Measurements from ENCODE around the gene RAB11B. TPM values are rescaled to one million over a fixed set of nuclear protein-coding genes. Genes with fewer than 3 reads are reported as not detected.

RAB11B gene
- total and polyA plus RNA-seq, 9 of the 15 experiments (the other 6 are each of a cell fraction or from before 2014, with no cell fraction given) = 0.74 to 71.0 (median 13.8) TPM

DNA sequence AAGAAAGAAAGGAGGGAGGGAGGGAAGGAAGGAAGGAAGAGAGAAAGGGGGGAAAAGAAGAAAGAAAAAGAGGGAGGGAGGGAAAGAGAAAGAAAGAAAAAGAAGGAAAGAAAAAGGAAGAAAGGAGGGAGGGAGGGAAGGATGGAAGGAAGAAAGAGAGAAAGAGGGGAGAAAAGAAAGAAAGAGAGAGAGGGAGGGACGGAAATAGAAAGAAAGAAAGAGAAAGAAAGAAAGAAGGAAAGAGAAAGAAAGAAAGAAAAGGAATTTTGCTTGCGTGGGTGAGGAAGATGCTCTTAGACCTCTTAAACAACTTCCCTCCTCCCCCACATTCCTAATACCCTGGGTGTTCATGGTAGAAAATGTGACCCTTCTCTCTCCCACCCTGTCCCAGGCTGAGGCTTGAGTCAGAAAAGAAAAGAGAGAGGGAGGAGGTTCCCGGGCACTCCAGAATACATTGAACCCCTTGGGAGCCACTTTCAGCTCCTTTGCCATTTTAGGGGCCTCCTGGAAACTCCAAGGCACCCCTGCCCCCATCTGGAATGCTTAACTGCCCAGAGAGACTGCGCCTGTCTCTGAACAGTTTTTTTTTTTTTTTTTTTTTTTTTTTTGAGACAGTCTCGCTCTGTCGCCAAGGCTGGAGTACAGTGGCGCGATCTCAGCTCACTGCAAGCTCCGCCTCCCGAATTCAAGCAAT, 37.9 kb upstream of the RAB11B start (continued):
- TF ChIP-seq, protein P1, sequence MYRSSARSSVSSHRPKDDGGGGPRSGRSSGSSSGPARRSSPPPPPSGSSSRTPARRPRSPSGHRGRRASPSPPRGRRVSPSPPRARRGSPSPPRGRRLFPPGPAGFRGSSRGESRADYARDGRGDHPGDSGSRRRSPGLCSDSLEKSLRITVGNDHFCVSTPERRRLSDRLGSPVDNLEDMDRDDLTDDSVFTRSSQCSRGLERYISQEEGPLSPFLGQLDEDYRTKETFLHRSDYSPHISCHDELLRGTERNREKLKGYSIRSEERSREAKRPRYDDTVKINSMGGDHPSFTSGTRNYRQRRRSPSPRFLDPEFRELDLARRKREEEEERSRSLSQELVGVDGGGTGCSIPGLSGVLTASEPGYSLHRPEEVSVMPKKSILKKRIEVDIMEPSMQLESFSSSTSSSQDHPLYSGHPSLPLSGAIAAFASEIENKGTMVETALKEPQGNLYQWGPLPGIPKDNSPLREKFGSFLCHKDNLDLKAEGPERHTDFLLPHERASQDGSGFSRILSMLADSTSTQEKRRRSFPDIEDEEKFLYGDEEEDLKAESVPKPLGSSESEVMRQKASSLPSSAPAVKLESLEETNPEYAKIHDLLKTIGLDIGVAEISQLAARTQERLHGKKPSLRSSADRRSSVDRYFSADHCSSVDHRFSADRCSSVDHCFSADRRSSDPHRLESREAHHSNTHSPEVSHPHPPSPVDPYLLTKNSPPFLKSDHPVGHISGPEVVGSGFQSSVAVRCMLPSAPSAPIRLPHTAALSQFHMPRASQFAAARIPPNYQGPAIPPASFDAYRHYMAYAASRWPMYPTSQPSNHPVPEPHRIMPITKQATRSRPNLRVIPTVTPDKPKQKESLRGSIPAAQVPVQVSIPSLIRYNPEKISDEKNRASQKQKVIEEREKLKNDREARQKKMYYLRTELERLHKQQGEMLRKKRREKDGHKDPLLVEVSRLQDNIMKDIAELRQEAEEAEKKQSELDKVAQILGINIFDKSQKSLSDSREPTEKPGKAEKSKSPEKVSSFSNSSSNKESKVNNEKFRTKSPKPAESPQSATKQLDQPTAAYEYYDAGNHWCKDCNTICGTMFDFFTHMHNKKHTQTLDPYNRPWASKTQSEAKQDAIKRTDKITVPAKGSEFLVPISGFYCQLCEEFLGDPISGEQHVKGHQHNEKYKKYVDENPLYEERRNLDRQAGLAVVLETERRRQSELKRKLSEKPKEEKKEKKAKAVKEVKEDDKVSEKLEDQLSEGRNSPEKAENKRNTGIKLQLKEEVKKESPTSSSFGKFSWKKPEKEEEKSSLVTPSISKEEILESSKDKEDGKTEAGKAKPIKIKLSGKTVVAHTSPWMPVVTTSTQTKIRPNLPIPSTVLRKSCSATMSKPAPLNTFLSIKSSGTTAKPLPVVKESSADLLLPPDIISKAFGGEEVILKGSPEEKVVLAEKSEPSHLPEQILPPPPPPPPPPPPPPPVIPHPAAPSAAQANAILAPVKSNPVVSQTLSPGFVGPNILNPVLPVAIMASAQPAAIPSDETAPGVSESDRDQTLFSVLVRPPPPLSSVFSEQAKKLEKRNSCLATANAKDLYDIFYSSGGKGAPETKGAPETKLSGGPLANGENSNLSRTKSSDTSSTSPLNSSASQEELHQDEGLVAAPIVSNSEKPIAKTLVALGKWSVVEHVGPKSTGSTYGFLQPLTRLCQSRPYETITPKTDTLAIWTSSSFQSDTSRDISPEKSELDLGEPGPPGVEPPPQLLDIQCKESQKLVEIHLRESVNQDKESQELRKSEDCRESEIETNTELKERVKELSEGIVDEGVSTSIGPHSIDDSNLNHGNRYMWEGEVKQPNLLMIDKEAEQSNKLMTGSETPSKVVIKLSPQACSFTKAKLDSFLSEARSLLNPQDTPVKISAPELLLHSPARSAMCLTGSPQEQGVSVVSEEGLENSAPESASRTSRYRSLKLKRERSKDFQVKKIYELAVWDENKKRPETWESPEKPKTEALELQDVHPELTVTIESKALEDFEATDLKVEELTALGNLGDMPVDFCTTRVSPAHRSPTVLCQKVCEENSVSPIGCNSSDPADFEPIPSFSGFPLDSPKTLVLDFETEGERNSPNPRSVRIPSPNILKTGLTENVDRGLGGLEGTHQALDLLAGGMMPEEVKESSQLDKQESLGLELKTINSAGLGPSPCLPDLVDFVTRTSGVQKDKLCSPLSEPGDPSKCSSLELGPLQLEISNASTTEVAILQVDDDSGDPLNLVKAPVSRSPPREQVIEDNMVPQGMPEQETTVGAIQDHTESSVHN (IDR thresholded peaks at IDR 0.05; ENCODE audit: borderline replicate concordance in 1 of 2, low read depth in 1 of 2) = no peak
- TF ChIP-seq, protein P2, sequence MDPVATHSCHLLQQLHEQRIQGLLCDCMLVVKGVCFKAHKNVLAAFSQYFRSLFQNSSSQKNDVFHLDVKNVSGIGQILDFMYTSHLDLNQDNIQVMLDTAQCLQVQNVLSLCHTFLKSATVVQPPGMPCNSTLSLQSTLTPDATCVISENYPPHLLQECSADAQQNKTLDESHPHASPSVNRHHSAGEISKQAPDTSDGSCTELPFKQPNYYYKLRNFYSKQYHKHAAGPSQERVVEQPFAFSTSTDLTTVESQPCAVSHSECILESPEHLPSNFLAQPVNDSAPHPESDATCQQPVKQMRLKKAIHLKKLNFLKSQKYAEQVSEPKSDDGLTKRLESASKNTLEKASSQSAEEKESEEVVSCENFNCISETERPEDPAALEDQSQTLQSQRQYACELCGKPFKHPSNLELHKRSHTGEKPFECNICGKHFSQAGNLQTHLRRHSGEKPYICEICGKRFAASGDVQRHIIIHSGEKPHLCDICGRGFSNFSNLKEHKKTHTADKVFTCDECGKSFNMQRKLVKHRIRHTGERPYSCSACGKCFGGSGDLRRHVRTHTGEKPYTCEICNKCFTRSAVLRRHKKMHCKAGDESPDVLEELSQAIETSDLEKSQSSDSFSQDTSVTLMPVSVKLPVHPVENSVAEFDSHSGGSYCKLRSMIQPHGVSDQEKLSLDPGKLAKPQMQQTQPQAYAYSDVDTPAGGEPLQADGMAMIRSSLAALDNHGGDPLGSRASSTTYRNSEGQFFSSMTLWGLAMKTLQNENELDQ (CRISPR knock-in tag; IDR thresholded peaks at IDR 0.05; ENCODE audit: borderline replicate concordance) = no peak
- TF ChIP-seq ARHGAP35 (IDR thresholded peaks at IDR 0.05; ENCODE audit: partially characterized antibody) = peak; percentile 70
- TF ChIP-seq SRSF1 (IDR thresholded peaks at IDR 0.05; ENCODE audit: low read depth, low read length) = no peak
- TF ChIP-seq, protein P3, sequence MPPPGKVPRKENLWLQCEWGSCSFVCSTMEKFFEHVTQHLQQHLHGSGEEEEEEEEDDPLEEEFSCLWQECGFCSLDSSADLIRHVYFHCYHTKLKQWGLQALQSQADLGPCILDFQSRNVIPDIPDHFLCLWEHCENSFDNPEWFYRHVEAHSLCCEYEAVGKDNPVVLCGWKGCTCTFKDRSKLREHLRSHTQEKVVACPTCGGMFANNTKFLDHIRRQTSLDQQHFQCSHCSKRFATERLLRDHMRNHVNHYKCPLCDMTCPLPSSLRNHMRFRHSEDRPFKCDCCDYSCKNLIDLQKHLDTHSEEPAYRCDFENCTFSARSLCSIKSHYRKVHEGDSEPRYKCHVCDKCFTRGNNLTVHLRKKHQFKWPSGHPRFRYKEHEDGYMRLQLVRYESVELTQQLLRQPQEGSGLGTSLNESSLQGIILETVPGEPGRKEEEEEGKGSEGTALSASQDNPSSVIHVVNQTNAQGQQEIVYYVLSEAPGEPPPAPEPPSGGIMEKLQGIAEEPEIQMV (tag; conservative IDR thresholded peaks at IDR 0.05; ENCODE audit: low read depth) = 0 out of 2 replicates have a peak, but pooled peaks have one; percentile 31
- TF ChIP-seq, protein P4, sequence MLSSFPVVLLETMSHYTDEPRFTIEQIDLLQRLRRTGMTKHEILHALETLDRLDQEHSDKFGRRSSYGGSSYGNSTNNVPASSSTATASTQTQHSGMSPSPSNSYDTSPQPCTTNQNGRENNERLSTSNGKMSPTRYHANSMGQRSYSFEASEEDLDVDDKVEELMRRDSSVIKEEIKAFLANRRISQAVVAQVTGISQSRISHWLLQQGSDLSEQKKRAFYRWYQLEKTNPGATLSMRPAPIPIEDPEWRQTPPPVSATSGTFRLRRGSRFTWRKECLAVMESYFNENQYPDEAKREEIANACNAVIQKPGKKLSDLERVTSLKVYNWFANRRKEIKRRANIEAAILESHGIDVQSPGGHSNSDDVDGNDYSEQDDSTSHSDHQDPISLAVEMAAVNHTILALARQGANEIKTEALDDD (IDR thresholded peaks at IDR 0.05) = no peak
- TF ChIP-seq ARID2 (IDR thresholded peaks at IDR 0.05) = 0 out of 2 replicates have a peak, but pooled peaks have one; percentile 29
- no peak for TF ChIP-seq ZNF124 (CRISPR knock-in tag; IDR thresholded peaks at IDR 0.05)
- TF ChIP-seq CHD4 (IDR thresholded peaks at IDR 0.05; ENCODE audit: insufficient read depth, insufficient replicate concordance, low read depth, low read length, poor library complexity, severe bottlenecking) = no peak
- 0 out of 4 replicates have a peak, but pooled peaks of 1 of the 2 experiments have one; percentile 38 for TF ChIP-seq NRF1 (conservative IDR thresholded peaks at IDR 0.05 in 1 of 2, IDR thresholded peaks at IDR 0.05 in 1 of 2)
- no peak for TF ChIP-seq POLR2H (tag; IDR thresholded peaks at IDR 0.05; ENCODE audit: low read depth)
- no peak for TF ChIP-seq CREB1 (IDR thresholded peaks at IDR 0.05)
- no peak for TF ChIP-seq CREB1 (CRISPR knock-in tag; IDR thresholded peaks at IDR 0.05)

All from K562 (cell line).